Measurements from ENCODE around the gene FAM169A.
A peak's percentile ranks its signal among the peaks of the same experiment; 100 is the strongest.
"Not testable (repeated sequence)": the region's sequence is repeated elsewhere in the genome, so short reads cannot be mapped to it uniquely, and the experiment has no call there.

Gene FAM169A

GRCh38 chr5:74865804-74866595 is at the start of gene FAM169A:
FAM169A (minus strand) TSS chr5:74866387; CDS start chr5:74841676, 24,711 bp downstream.
- peak; percentile 8 to 21 for DNase-seq (ENCODE audit: low read depth in 1 of 2, low spot score in 1 of 2)

- no peak for DNase-seq (ENCODE audit: low read depth in 1 of 2, low spot score in 1 of 2)
Observed at GRCh38 chr5:74915488-74915887, 49.3 kb upstream of the FAM169A start.

- not testable (repeated sequence) for DNase-seq (ENCODE audit: low read depth in 1 of 2, low spot score in 1 of 2)
Observed at GRCh38 chr5:74911421-74911820, 45.2 kb upstream of the FAM169A start.

GRCh38 chr5:74909888-74910287 is 43.7 kb upstream of the FAM169A start:
- DNase-seq (ENCODE audit: low read depth in 1 of 2, low spot score in 1 of 2): not testable (repeated sequence)

- DNase-seq (ENCODE audit: low read depth in 1 of 2, low spot score in 1 of 2): not testable (repeated sequence)
Observed at GRCh38 chr5:74908237-74908636, 42.0 kb upstream of the FAM169A start.

- DNase-seq (ENCODE audit: low read depth in 1 of 2, low spot score in 1 of 2): not testable (repeated sequence)
Observed at GRCh38 chr5:74904713-74905112, 38.5 kb upstream of the FAM169A start.

- no peak for DNase-seq (ENCODE audit: low read depth in 1 of 2, low spot score in 1 of 2)
Observed at GRCh38 chr5:74903165-74903787, 37.1 kb upstream of the FAM169A start.

GRCh38 chr5:74897049-74897448 is 30.9 kb upstream of the FAM169A start:
- no peak for DNase-seq (ENCODE audit: low read depth in 1 of 2, low spot score in 1 of 2)

- DNase-seq (ENCODE audit: low read depth in 1 of 2, low spot score in 1 of 2): no peak
Observed at GRCh38 chr5:74895906-74896305, 29.7 kb upstream of the FAM169A start.

GRCh38 chr5:74894351-74894750 is 28.2 kb upstream of the FAM169A start:
- DNase-seq (ENCODE audit: low read depth in 1 of 2, low spot score in 1 of 2): no peak

GRCh38 chr5:74892921-74893320 is 26.7 kb upstream of the FAM169A start:
- no peak for DNase-seq (ENCODE audit: low read depth in 1 of 2, low spot score in 1 of 2)

GRCh38 chr5:74889523-74890105 is 23.4 kb upstream of the FAM169A start:
- no peak for DNase-seq (ENCODE audit: low read depth in 1 of 2, low spot score in 1 of 2)

- no peak for DNase-seq (ENCODE audit: low read depth in 1 of 2, low spot score in 1 of 2)
Observed at GRCh38 chr5:74888117-74888516, 21.9 kb upstream of the FAM169A start.

- no peak for DNase-seq (ENCODE audit: low read depth in 1 of 2, low spot score in 1 of 2)
Observed at GRCh38 chr5:74885170-74885569, 19.0 kb upstream of the FAM169A start.

GRCh38 chr5:74882379-74883134 is 16.4 kb upstream of the FAM169A start:
- not testable (repeated sequence) for DNase-seq (ENCODE audit: low read depth in 1 of 2, low spot score in 1 of 2)

GRCh38 chr5:74877624-74878304 is 11.6 kb upstream of the FAM169A start:
- DNase-seq (ENCODE audit: low read depth in 1 of 2, low spot score in 1 of 2): no peak

GRCh38 chr5:74875994-74876791 is 10.0 kb upstream of the FAM169A start:
- no peak for DNase-seq (ENCODE audit: low read depth in 1 of 2, low spot score in 1 of 2)

GRCh38 chr5:74873525-74874249 is 7.5 kb upstream of the FAM169A start:
- no peak for DNase-seq (ENCODE audit: low read depth in 1 of 2, low spot score in 1 of 2)

GRCh38 chr5:74870299-74871067 is 4.3 kb upstream of the FAM169A start:
- no peak for DNase-seq (ENCODE audit: low read depth in 1 of 2, low spot score in 1 of 2)

All from activated CD4-positive, alpha-beta T cell treated with anti-CD3 and anti-CD28 coated beads, Interleukin-2, amount 50 U/mL, for 24 hours (primary cell).